GM10266 (cell line): ENCODE measurements around the gene PLA2G2A.
"Not testable (repeated sequence)": the region's sequence is repeated elsewhere in the genome, so short reads cannot be mapped to it uniquely, and the experiment has no call there.

Source experiments
- DNase-seq: peaks from one replicate; pipeline ENCODE4 v3.0.0; 2012; ENCODE audit errors: extremely low spot score
- CTCF ChIP-seq: IDR thresholded peaks from 2 replicates; pipeline ENCODE4 v1.5.1; 2012; ENCODE audit warnings: mild to moderate bottlenecking, low read depth; ENCODE audit not compliant: control insufficient read depth, insufficient read depth; ENCODE audit errors: missing control alignments

The PLA2G2A gene

GRCh38 chr1:19942088-19942487 lies 37.3 kb downstream of the PLA2G2A start:
- DNase-seq = no peak
- no peak for TF ChIP-seq CTCF

- DNase-seq = no peak
- no peak for TF ChIP-seq CTCF
Measured at GRCh38 chr1:19941206-19941568, 38.2 kb downstream of the PLA2G2A start.

- TF ChIP-seq CTCF = no peak
- DNase-seq = no peak
Measured at GRCh38 chr1:19940486-19941205, 38.8 kb downstream of the PLA2G2A start.

GRCh38 chr1:19938472-19938871 lies 40.9 kb downstream of the PLA2G2A start:
- no peak for TF ChIP-seq CTCF
- DNase-seq = no peak

GRCh38 chr1:19936061-19936750 lies 43.2 kb downstream of the PLA2G2A start:
- no peak for DNase-seq
- no peak for TF ChIP-seq CTCF

- DNase-seq = no peak
- no peak for TF ChIP-seq CTCF
Measured at GRCh38 chr1:19934336-19934735, 45.1 kb downstream of the PLA2G2A start.

- no peak for TF ChIP-seq CTCF
- DNase-seq = no peak
Measured at GRCh38 chr1:19932866-19933265, 46.6 kb downstream of the PLA2G2A start.

GRCh38 chr1:19927130-19927421 lies 52.3 kb downstream of the PLA2G2A start:
- not testable (repeated sequence) for DNase-seq
